Measurements from ENCODE around the gene FXYD7. TPM values are rescaled to one million over a fixed set of nuclear protein-coding genes. Genes with fewer than 3 reads are reported as not detected.

Gene FXYD7, protein sequence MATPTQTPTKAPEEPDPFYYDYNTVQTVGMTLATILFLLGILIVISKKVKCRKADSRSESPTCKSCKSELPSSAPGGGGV
- 1 to 10 TPM in 3 of 7 donors, under 1 TPM in 3, not detected in 1; 0.30 to 2.8 (median 1.0) TPM for total RNA-seq
- under 1 TPM in 1 of 2 donors, not detected in 1; 0.38 TPM for polyA plus RNA-seq
- long read RNA-seq, donor 1, partial matches to known transcripts = 0 of 1 reads
- long read RNA-seq, donor 1, other reads (novel, unspliced or antisense) = 1 of 1 reads
- long read RNA-seq, donor 2, transcript FXYD7-201 (6 exons, 712 nt) = major isoform, 7 of 8 reads
- long read RNA-seq, donor 2, partial matches to known transcripts = 0 of 8 reads
- long read RNA-seq, donor 2, other reads (novel, unspliced or antisense) = 0 of 8 reads
- long read RNA-seq, donor 3, partial matches to known transcripts = 1 of 1 reads
- long read RNA-seq, donor 3, other reads (novel, unspliced or antisense) = 0 of 1 reads

DNA sequence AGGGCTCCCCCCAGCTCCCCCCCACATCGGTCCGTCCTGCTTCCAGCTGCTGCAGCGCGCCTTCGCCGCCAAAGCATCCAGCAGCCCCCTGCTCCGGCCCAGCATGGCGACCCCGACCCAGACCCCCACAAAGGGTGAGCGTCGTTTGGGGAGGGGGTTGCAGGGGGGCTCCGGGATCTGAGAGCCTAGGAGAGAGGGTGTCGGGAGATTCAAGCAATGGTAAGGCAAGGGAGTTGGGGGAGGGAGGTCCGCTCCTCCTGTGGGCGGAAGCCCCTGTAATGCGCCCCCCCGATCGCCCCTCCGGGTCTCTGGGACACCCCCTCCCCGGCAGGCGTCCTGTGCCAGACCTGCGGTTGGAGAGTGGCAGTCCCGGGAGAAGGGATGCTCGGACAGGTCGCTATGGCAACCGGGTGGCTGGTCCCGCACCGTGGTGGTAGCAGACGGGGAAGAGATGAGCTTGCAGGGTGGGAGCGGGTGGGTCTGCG, at the start of gene FXYD7:
FXYD7 (plus strand) TSS at position 25 of the 485 bp plus-strand sequence; CDS start at position 104, 79 bp downstream.
- TF ChIP-seq CTCF (IDR thresholded peaks at IDR 0.05) (no peak), POLR2A (IDR thresholded peaks at IDR 0.05) (no peak), EP300 (IDR thresholded peaks at IDR 0.05) (no peak)
- intact Hi-C loops (cut with DNase I) = loop anchor here in 2 of 4 donors (5.0 kb wide), 1 partner anchor 124 kb away; the partner anchor contains the start of gene USF2 (in 2 of the 2)
- peak in 3 of 5 donors; percentile 56 to 69 (median 62) for DNase-seq
- no peak within 1 kb of the TSS for H3K4me3 ChIP-seq
- no peaks in the 10 kb centered on the region for H3K9me3 ChIP-seq
- peak within 1 kb of the TSS in 1 of 2 donors; percentile 38 for H3K27ac ChIP-seq
- H3K36me3 ChIP-seq = no peaks in the 10 kb centered on the region
- no peaks in the 10 kb centered on the region for H3K27me3 ChIP-seq
- 5 to 17% (median 12%) methylated on average over 16 to 31 of the region's 31 CpGs for WGBS, 3 donors
- H3K4me1 ChIP-seq (ENCODE audit: insufficient read depth) = peaks cover 12% of the 10 kb centered on the region

- intact Hi-C loops (cut with DNase I) = loop anchor here in 2 of 4 donors (5.0 to 10.0 kb wide), 2 partner anchors 119 to 121 kb away; no protein-coding TSS in a partner anchor
- H3K36me3 ChIP-seq = no peaks in the 10 kb centered on the region
- no peak for DNase-seq
- 82 to 92% (median 87%) methylated on average over 5 of the region's 5 CpGs for WGBS, 3 donors
- H3K27ac ChIP-seq = no peak overlapping the region
- no peaks in the 10 kb centered on the region for H3K9me3 ChIP-seq
- no peak overlapping the region for H3K4me3 ChIP-seq
- H3K4me1 ChIP-seq (ENCODE audit: insufficient read depth) = no peaks in the 10 kb centered on the region
- no peak for TF ChIP-seq EP300 (IDR thresholded peaks at IDR 0.05)
- TF ChIP-seq POLR2A (IDR thresholded peaks at IDR 0.05) = no peak
- TF ChIP-seq CTCF (IDR thresholded peaks at IDR 0.05) = no peak
- H3K27me3 ChIP-seq = no peaks in the 10 kb centered on the region
Observed at GRCh38 chr19:35093430-35093829, 49.6 kb upstream of the FXYD7 start.

DNA sequence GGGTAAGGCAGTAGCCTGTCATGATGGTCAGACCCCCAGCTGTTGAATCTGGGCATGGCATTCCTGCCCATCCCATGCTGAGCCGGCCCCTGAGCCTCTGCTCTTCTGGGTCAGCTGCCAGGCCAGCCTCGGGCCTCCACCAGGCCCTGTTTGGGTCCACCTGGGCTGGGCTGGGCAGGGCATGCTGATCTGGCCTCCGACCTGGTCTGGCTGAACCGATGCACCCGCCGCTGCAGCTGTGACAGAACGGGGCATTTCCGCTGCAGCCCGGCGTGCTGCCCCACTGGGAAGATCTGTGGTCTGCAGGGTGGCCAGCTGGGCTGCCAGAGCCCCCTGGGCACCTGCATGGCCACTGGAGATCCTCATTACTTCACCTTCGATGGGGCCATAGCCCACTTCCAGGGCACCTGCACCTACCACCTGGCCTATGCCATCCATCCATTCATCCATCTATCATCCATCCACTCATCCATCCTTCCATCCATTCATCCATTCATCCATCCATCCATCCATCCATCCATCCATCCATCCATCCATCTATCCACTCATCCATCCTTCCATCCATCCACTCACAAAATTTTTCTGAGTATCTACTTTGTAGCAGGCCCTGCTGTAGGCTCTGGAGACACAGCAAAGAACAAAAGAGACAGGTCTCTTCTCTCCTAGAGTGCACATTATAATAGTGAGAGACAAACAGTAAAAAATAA, 49.0 kb upstream of the FXYD7 start:
- TF ChIP-seq CTCF (IDR thresholded peaks at IDR 0.05) (no peak), POLR2A (IDR thresholded peaks at IDR 0.05) (no peak), EP300 (IDR thresholded peaks at IDR 0.05) (no peak)
- no peaks in the 10 kb centered on the region for H3K4me1 ChIP-seq (ENCODE audit: insufficient read depth)
- H3K4me3 ChIP-seq = no peak overlapping the region
- DNase-seq = no peak
- no peaks in the 10 kb centered on the region for H3K27me3 ChIP-seq
- H3K9me3 ChIP-seq = no peaks in the 10 kb centered on the region
- H3K36me3 ChIP-seq = no peaks in the 10 kb centered on the region
- intact Hi-C loops (cut with DNase I) = loop anchor here in 2 of 4 donors (5.0 to 10.0 kb wide), 2 partner anchors 119 to 122 kb away; no protein-coding TSS in a partner anchor
- 76 to 89% (median 84%) methylated on average over 11 of the region's 11 CpGs for WGBS, 3 donors
- H3K27ac ChIP-seq = no peak overlapping the region

- no peaks in the 10 kb centered on the region for H3K27me3 ChIP-seq
- no peak overlapping the region for H3K4me3 ChIP-seq
- TF ChIP-seq POLR2A (IDR thresholded peaks at IDR 0.05) (no peak), EP300 (IDR thresholded peaks at IDR 0.05) (no peak), CTCF (IDR thresholded peaks at IDR 0.05) (no peak)
- H3K36me3 ChIP-seq = no peaks in the 10 kb centered on the region
- no peak overlapping the region for H3K27ac ChIP-seq
- intact Hi-C loops (cut with DNase I) = loop anchor here in 2 of 4 donors (5.0 to 10.0 kb wide), 2 partner anchors 120 to 122 kb away; no protein-coding TSS in a partner anchor
- no peak for DNase-seq
- WGBS, 3 donors = 78 to 86% (median 84%) methylated on average over 4 of the region's 4 CpGs
- no peaks in the 10 kb centered on the region for H3K4me1 ChIP-seq (ENCODE audit: insufficient read depth)
- no peaks in the 10 kb centered on the region for H3K9me3 ChIP-seq
Observed at GRCh38 chr19:35094656-35095055, 48.4 kb upstream of the FXYD7 start.
